Choroid plexus epithelial cell (primary cell): Measurements from ENCODE around the gene TPD52L1.

Experiments
- DNase-seq: peaks from one replicate; pipeline ENCODE4 v3.0.0-alpha.2; 2010; ENCODE audit warnings: low read depth
- H3K4me3 ChIP-seq: 2 replicates; pipeline ENCODE4 v1.5.1; 2011; ENCODE audit warnings: low read depth, mild to moderate bottlenecking, control low read depth, low read length, moderate library complexity
- CTCF ChIP-seq: conservative IDR thresholded peaks from 2 replicates; pipeline ENCODE4 v1.5.1; 2011; ENCODE audit warnings: low read depth, mild to moderate bottlenecking, control low read depth, inconsistent platforms, low read length, moderate library complexity

The TPD52L1 gene

GRCh38 chr6:125112934-125113333 is 40.6 kb upstream of the TPD52L1 start:
- no peak overlapping the region for H3K4me3 ChIP-seq
- TF ChIP-seq CTCF = no peak
- no peak for DNase-seq

- no peak overlapping the region for H3K4me3 ChIP-seq
- peak; percentile 79 for DNase-seq
- TF ChIP-seq CTCF = peak; percentile 73
These were observed 39.2 kb upstream of the TPD52L1 start for GRCh38 chr6:125114248-125114858.

- DNase-seq = no peak
- no peak overlapping the region for H3K4me3 ChIP-seq
- TF ChIP-seq CTCF = no peak
These were observed 37.4 kb upstream of the TPD52L1 start for GRCh38 chr6:125116170-125116569.

GRCh38 chr6:125116710-125117109 is 36.9 kb upstream of the TPD52L1 start:
- TF ChIP-seq CTCF = no peak
- H3K4me3 ChIP-seq = no peak overlapping the region
- no peak for DNase-seq

- no peak overlapping the region for H3K4me3 ChIP-seq
- no peak for TF ChIP-seq CTCF
- DNase-seq = peak; percentile 32
These were observed 35.8 kb upstream of the TPD52L1 start for GRCh38 chr6:125117818-125118217.

- H3K4me3 ChIP-seq = no peak overlapping the region
- TF ChIP-seq CTCF = no peak
- DNase-seq = no peak
These were observed 33.5 kb upstream of the TPD52L1 start for GRCh38 chr6:125120054-125120590.

GRCh38 chr6:125121894-125122293 is 31.7 kb upstream of the TPD52L1 start:
- no peak for TF ChIP-seq CTCF
- DNase-seq = no peak
- no peak overlapping the region for H3K4me3 ChIP-seq
